ENCODE data around the gene C18orf54.
A peak's percentile ranks its signal among the peaks of the same experiment; 100 is the strongest.
"Not testable (repeated sequence)": the region's sequence is repeated elsewhere in the genome, so short reads cannot be mapped to it uniquely, and the experiment has no call there.

The C18orf54 gene

GRCh38 chr18:54357082-54357659 is 535 bp upstream of the C18orf54 start:
- Histone ChIP-seq H3K9me3 (ENCODE audit: control insufficient read depth, low read depth, low read length) (no peaks in the 10 kb centered on the region), H3K4me1 (ENCODE audit: control insufficient read depth, low read depth, low read length) (peaks cover 16% of the 10 kb centered on the region), H3K4me3 (ENCODE audit: low read length) (peak overlapping the region; percentile 81), H3K36me3 (ENCODE audit: control insufficient read depth, low read depth, low read length) (peaks cover 12% of the 10 kb centered on the region), H3K27me3 (ENCODE audit: control insufficient read depth, insufficient read depth, low read length) (no peaks in the 10 kb centered on the region), H3K9ac (ENCODE audit: low read length) (peak overlapping the region; percentile 70), H3K27ac (ENCODE audit: low read length) (peak overlapping the region; percentile 36)

GRCh38 chr18:54358495-54359040 is 862 bp downstream of the C18orf54 start:
- Histone ChIP-seq H3K36me3 (ENCODE audit: control insufficient read depth, low read depth, low read length) (peaks cover 21% of the 10 kb centered on the region), H3K9me3 (ENCODE audit: control insufficient read depth, low read depth, low read length) (no peaks in the 10 kb centered on the region), H3K27me3 (ENCODE audit: control insufficient read depth, insufficient read depth, low read length) (no peaks in the 10 kb centered on the region), H3K9ac (ENCODE audit: low read length) (peak overlapping the region; percentile 70), H3K4me1 (ENCODE audit: control insufficient read depth, low read depth, low read length) (peaks cover 16% of the 10 kb centered on the region), H3K4me3 (ENCODE audit: low read length) (peak overlapping the region; percentile 81), H3K27ac (ENCODE audit: low read length) (no peak overlapping the region)

- no peaks in the 10 kb centered on the region for H3K27me3 ChIP-seq (ENCODE audit: control insufficient read depth, insufficient read depth, low read length)
- H3K9me3 ChIP-seq (ENCODE audit: control insufficient read depth, low read depth, low read length) = no peaks in the 10 kb centered on the region
- peaks cover 21% of the 10 kb centered on the region for H3K36me3 ChIP-seq (ENCODE audit: control insufficient read depth, low read depth, low read length)
- peak overlapping the region; percentile 81 for H3K4me3 ChIP-seq (ENCODE audit: low read length)
- peaks cover 16% of the 10 kb centered on the region for H3K4me1 ChIP-seq (ENCODE audit: control insufficient read depth, low read depth, low read length)
- H3K9ac ChIP-seq (ENCODE audit: low read length) = peak overlapping the region; percentile 70
- H3K27ac ChIP-seq (ENCODE audit: low read length) = no peak overlapping the region
Observed at GRCh38 chr18:54359233-54359632, 1.5 kb downstream of the C18orf54 start.

- H3K27ac ChIP-seq (ENCODE audit: low read length) = no peak overlapping the region
- H3K4me3 ChIP-seq (ENCODE audit: low read length) = no peak overlapping the region
- H3K9me3 ChIP-seq (ENCODE audit: control insufficient read depth, low read depth, low read length) = no peaks in the 10 kb centered on the region
- H3K27me3 ChIP-seq (ENCODE audit: control insufficient read depth, insufficient read depth, low read length) = no peaks in the 10 kb centered on the region
- peaks cover 24% of the 10 kb centered on the region for H3K36me3 ChIP-seq (ENCODE audit: control insufficient read depth, low read depth, low read length)
- H3K9ac ChIP-seq (ENCODE audit: low read length) = no peak overlapping the region
- peaks cover 16% of the 10 kb centered on the region for H3K4me1 ChIP-seq (ENCODE audit: control insufficient read depth, low read depth, low read length)
Observed at GRCh38 chr18:54360406-54360805, 2.7 kb downstream of the C18orf54 start.

- Histone ChIP-seq H3K27ac (ENCODE audit: low read length) (no peak overlapping the region), H3K9me3 (ENCODE audit: control insufficient read depth, low read depth, low read length) (no peaks in the 10 kb centered on the region), H3K36me3 (ENCODE audit: control insufficient read depth, low read depth, low read length) (peaks cover 39% of the 10 kb centered on the region), H3K9ac (ENCODE audit: low read length) (no peak overlapping the region), H3K4me3 (ENCODE audit: low read length) (no peak overlapping the region), H3K4me1 (ENCODE audit: control insufficient read depth, low read depth, low read length) (peaks cover 10% of the 10 kb centered on the region), H3K27me3 (ENCODE audit: control insufficient read depth, insufficient read depth, low read length) (no peaks in the 10 kb centered on the region)
Observed at GRCh38 chr18:54378057-54378456, 20.4 kb downstream of the C18orf54 start.

DNA sequence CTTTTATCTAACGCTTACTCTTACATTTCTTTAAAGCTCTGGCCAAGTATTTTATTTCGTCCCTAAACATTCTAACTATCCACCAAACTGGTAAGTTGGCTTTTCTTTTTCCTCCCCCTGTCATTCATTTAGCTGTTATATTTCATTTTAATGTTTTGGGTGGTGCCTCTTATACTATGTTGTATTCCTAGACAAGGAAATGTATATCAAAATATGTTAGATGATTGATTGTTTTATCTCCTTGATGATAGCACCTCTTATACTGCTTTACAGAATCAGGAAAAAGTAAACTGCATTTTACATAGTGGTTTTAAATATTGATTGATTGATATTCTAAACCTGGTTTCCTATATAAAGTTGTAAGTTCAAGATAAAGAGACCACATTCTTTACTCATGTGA is 23.9 kb downstream of the C18orf54 start:
- Histone ChIP-seq H3K9ac (ENCODE audit: low read length) (no peak overlapping the region), H3K9me3 (ENCODE audit: control insufficient read depth, low read depth, low read length) (no peaks in the 10 kb centered on the region), H3K27me3 (ENCODE audit: control insufficient read depth, insufficient read depth, low read length) (no peaks in the 10 kb centered on the region), H3K27ac (ENCODE audit: low read length) (no peak overlapping the region), H3K36me3 (ENCODE audit: control insufficient read depth, low read depth, low read length) (peaks cover 18% of the 10 kb centered on the region), H3K4me1 (ENCODE audit: control insufficient read depth, low read depth, low read length) (peaks cover 19% of the 10 kb centered on the region), H3K4me3 (ENCODE audit: low read length) (no peak overlapping the region)

- no peak overlapping the region for H3K9ac ChIP-seq (ENCODE audit: low read length)
- peaks cover 18% of the 10 kb centered on the region for H3K36me3 ChIP-seq (ENCODE audit: control insufficient read depth, low read depth, low read length)
- no peak overlapping the region for H3K27ac ChIP-seq (ENCODE audit: low read length)
- H3K27me3 ChIP-seq (ENCODE audit: control insufficient read depth, insufficient read depth, low read length) = no peaks in the 10 kb centered on the region
- H3K4me1 ChIP-seq (ENCODE audit: control insufficient read depth, low read depth, low read length) = peaks cover 19% of the 10 kb centered on the region
- no peak overlapping the region for H3K4me3 ChIP-seq (ENCODE audit: low read length)
- no peaks in the 10 kb centered on the region for H3K9me3 ChIP-seq (ENCODE audit: control insufficient read depth, low read depth, low read length)
Observed at GRCh38 chr18:54382076-54382475, 24.4 kb downstream of the C18orf54 start.

GRCh38 chr18:54382733-54383252 is 25.1 kb downstream of the C18orf54 start:
- Histone ChIP-seq H3K27me3 (ENCODE audit: control insufficient read depth, insufficient read depth, low read length) (no peaks in the 10 kb centered on the region), H3K36me3 (ENCODE audit: control insufficient read depth, low read depth, low read length) (peaks cover 18% of the 10 kb centered on the region)

DNA sequence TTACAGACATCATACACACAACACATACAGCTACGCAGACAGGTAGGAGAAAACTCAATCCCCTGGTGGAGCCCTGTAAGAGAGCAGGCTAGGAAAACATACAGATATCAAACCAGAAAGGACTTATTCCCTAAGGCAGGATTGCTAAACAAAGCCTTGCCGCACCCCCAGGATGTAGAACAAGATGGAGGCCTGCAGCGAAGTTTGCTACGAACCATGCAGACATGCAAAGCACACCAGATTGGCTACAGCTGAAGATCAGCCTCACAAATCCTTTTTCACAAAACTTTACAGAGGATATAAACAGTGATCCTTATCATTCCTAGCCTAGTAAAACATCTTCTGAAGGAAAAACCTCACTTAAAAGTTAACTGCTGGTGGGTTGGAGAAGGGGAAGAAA is 28.3 kb downstream of the C18orf54 start:
- Histone ChIP-seq H3K4me1 (ENCODE audit: control insufficient read depth, low read depth, low read length) (peaks cover 31% of the 10 kb centered on the region), H3K4me3 (ENCODE audit: low read length) (no peak overlapping the region), H3K27me3 (ENCODE audit: control insufficient read depth, insufficient read depth, low read length) (no peaks in the 10 kb centered on the region), H3K27ac (ENCODE audit: low read length) (no peak overlapping the region), H3K36me3 (ENCODE audit: control insufficient read depth, low read depth, low read length) (no peaks in the 10 kb centered on the region), H3K9me3 (ENCODE audit: control insufficient read depth, low read depth, low read length) (no peaks in the 10 kb centered on the region), H3K9ac (ENCODE audit: low read length) (no peak overlapping the region)

More at GRCh38 chr18:54382733-54383252, 25.1 kb downstream of the C18orf54 start:
- H3K4me3 ChIP-seq (ENCODE audit: low read length) = no peak overlapping the region
- H3K4me1 ChIP-seq (ENCODE audit: control insufficient read depth, low read depth, low read length) = peaks cover 19% of the 10 kb centered on the region
- no peak overlapping the region for H3K27ac ChIP-seq (ENCODE audit: low read length)
- H3K9ac ChIP-seq (ENCODE audit: low read length) = no peak overlapping the region
- H3K9me3 ChIP-seq (ENCODE audit: control insufficient read depth, low read depth, low read length) = no peaks in the 10 kb centered on the region

DNA sequence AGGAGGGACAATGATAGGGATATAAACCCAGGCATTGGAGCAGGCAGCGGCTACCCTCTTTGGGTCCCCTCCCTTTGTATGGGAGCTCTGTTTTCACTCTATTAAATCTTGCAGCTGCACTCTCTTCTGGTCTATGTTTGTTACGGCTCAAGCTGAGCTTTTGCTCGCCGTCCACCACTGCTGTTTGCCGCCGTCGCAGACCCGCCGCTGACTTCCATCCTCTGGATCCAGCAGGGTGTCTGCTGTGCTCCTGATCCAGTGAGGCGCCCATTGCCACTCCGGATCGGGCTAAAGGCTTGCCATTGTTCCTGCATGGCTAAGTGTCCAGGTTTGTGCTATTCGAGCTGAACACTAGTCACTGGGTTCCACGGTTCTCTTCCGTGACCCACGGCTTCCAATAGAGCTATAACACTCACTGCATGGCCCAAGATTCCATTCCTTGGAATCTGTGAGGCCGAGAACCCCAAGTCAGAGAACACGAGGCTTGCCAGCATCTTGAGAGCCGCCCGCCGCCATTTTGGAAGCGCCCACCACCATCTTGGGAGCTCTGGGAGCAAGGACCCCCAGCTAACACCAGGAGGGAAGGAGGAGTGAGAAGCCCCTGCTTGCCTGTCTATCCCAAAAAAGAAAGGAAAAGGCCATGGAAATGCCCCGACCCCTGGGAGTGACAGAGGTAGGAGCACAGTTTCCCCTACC is 29.2 kb downstream of the C18orf54 start:
- H3K4me3 ChIP-seq (ENCODE audit: low read length); H3K27ac ChIP-seq (ENCODE audit: low read length); H3K27me3 ChIP-seq (ENCODE audit: control insufficient read depth, insufficient read depth, low read length); H3K9ac ChIP-seq (ENCODE audit: low read length); H3K36me3 ChIP-seq (ENCODE audit: control insufficient read depth, low read depth, low read length); H3K9me3 ChIP-seq (ENCODE audit: control insufficient read depth, low read depth, low read length): not testable (repeated sequence)
- peaks cover 30% of the 10 kb centered on the region for H3K4me1 ChIP-seq (ENCODE audit: control insufficient read depth, low read depth, low read length)

DNA sequence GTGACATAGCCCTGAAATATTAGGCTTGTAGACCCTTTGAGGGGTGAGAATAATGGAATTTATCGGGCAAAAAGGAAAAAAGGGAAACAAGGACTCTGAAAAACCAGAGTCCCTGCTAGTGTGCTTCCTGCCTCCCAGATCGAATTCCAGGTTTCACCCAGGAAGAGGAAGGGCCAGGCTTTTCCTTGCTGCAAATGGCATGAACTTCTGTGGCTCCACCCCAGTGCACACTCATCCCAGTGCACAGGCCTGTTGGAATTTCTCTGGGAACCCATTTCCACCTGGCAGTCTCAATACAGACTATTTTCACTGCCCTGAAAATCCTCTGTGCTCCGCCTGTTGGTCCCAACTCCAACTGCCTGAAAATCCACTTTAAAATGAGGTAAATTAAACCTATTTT is 29.9 kb downstream of the C18orf54 start:
- Histone ChIP-seq H3K27ac (ENCODE audit: low read length) (no peak overlapping the region), H3K9ac (ENCODE audit: low read length) (no peak overlapping the region), H3K4me3 (ENCODE audit: low read length) (no peak overlapping the region), H3K4me1 (ENCODE audit: control insufficient read depth, low read depth, low read length) (peaks cover 24% of the 10 kb centered on the region), H3K9me3 (ENCODE audit: control insufficient read depth, low read depth, low read length) (no peaks in the 10 kb centered on the region), H3K27me3 (ENCODE audit: control insufficient read depth, insufficient read depth, low read length) (no peaks in the 10 kb centered on the region), H3K36me3 (ENCODE audit: control insufficient read depth, low read depth, low read length) (no peaks in the 10 kb centered on the region)
